Thymus (tissue), 11 donors: ENCODE results near the gene MMADHC. TPM values are rescaled to one million over a fixed set of nuclear protein-coding genes. Genes with fewer than 3 reads are reported as not detected.
"Not testable (repeated sequence)": the region's sequence is repeated elsewhere in the genome, so short reads cannot be mapped to it uniquely, and the experiment has no call there.

Experiments
- DNase-seq, 9 donors: peaks; one replicate each; pipeline ENCODE4 v3.0.0-alpha.2; 2013; ENCODE audit warnings: low spot score in 9 of 9, low read depth in 6 of 9, missing footprints in 1 of 9
- H3K27ac ChIP-seq, 2 donors: one replicate each; pipeline ENCODE4 v1.5.1; 2013; ENCODE audit warnings: control low read depth in 1 of 2, low read depth in 1 of 2, low read length in 1 of 2, mild to moderate bottlenecking in 1 of 2, moderate library complexity in 1 of 2
- H3K27me3 ChIP-seq, 2 donors: one replicate each; pipeline ENCODE4 v1.5.1; 2013; ENCODE audit warnings: low read length in 1 of 2; ENCODE audit not compliant: control insufficient read depth in 2 of 2, insufficient read depth in 1 of 2
- H3K36me3 ChIP-seq, 2 donors: one replicate each; pipeline ENCODE4 v1.5.1; 2013; ENCODE audit warnings: low read length in 1 of 2, mild to moderate bottlenecking in 1 of 2, moderate library complexity in 1 of 2; ENCODE audit not compliant: control insufficient read depth in 2 of 2, insufficient read depth in 2 of 2
- H3K4me1 ChIP-seq, 2 donors: one replicate each; pipeline ENCODE4 v1.5.1; 2013; ENCODE audit warnings: low read length in 2 of 2; ENCODE audit not compliant: control insufficient read depth in 2 of 2, insufficient read depth in 2 of 2
- H3K4me3 ChIP-seq, 2 donors: one replicate each; pipeline ENCODE4 v1.5.1; 2013; ENCODE audit warnings: low read length in 2 of 2, control low read depth in 1 of 2, mild to moderate bottlenecking in 1 of 2
- H3K9me3 ChIP-seq, 2 donors: one replicate each; pipeline ENCODE4 v1.5.1; 2013; ENCODE audit warnings: low read length in 1 of 2, mild to moderate bottlenecking in 1 of 2; ENCODE audit not compliant: control insufficient read depth in 2 of 2, insufficient read depth in 1 of 2
- WGBS: extraction: QIAGEN DNeasy Blood & Tissue Kit; methylation state at CpG from one replicate; pipeline ENCODE4 v1.1.7; 2013; 5-methylcytosine and 5-hydroxymethylcytosine counted together
- polyA plus RNA-seq: library from polyadenylated mRNA; stranded (reverse); fragments of 200-250 nt; gene quantifications from one replicate; pipeline ENCODE4 v1.2.3, GENCODE V29; 2013
- total RNA-seq: library from RNA; stranded (reverse); fragments of 120-200 nt; gene quantifications from one replicate; pipeline ENCODE4 v1.2.4, GENCODE V29; 2013
- donor health status: healthy.

The MMADHC gene
- total and polyA plus RNA-seq, 2 donors, result 95.9 to 131 TPM

DNA sequence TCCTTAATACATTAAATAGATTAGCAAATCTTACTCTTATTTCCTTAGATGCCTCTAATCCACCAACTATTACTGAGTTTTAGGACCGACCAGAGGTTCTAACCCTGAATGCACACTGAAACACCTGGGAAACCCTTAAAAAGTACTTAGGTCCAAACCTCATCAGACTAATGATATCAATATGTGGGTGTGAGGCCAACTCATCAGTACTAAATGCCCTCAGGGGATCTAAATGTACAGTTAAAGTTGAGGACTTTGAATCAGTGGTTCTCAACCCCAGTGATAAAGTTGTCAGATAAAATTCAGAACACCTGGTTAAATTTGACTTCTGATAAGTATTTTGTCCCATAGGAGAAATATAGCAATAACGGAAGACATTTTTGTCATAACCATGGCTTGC is 20.9 kb downstream of the MMADHC start:
- Histone ChIP-seq H3K4me3 (no peak overlapping the region), H3K4me1 (no peaks in the 10 kb centered on the region), H3K27ac (no peak overlapping the region), H3K9me3 (no peaks in the 10 kb centered on the region), H3K36me3 (peaks cover 5 to 35% of the 10 kb centered on the region in 2 donors), H3K27me3 (no peaks in the 10 kb centered on the region)
- no peak for DNase-seq
- 97% methylated on average over 2 of the region's 2 CpGs for WGBS

DNA sequence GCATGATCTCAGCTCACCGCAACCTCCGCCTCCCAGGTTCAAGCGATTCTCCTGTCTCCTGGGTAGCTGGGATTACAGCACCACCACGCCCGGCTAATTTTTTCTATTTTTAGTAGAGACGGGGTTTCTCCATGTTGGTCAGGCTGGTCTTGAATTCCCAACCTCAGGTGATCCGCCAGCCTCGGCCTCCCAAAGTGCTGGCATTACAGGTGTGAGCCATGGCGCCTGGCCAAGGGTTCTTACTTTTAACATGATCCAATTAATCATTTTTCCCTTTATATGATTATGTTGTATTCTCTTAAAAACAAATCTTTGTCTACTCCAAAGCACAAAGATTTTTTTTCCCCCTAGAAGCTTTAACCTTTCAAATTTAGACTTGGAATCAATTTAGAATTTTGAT is 21.9 kb downstream of the MMADHC start:
- H3K4me1 ChIP-seq, H3K9me3 ChIP-seq, H3K27ac ChIP-seq, H3K27me3 ChIP-seq, DNase-seq, H3K4me3 ChIP-seq: not testable (repeated sequence)
- 97% methylated on average over 9 of the region's 9 CpGs for WGBS
- H3K36me3 ChIP-seq, result peaks cover 5 to 31% of the 10 kb centered on the region in 2 donors

DNA sequence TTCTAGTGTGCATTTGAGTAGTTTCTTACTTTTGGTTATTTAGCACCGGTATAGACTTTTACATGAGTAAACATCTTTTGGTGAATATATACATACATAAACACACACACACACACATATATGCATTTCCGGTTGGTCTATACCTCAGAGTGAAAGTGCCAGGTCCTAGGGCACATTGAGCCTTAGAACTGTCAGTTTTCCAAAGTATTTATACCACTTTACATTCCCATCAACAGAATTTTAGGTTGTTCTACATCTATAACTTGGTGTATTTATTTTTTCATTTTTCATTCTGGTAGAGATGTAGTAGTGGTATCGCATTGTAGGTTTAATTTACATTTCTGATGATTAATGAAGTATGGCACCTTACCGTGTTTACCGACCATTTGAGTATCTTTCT is 22.6 kb downstream of the MMADHC start:
- no peaks in the 10 kb centered on the region for H3K4me1 ChIP-seq
- 98% methylated on average over 5 of the region's 5 CpGs for WGBS
- peaks cover 5 to 29% of the 10 kb centered on the region in 2 donors for H3K36me3 ChIP-seq
- no peaks in the 10 kb centered on the region for H3K27me3 ChIP-seq
- H3K9me3 ChIP-seq, result no peaks in the 10 kb centered on the region
- H3K27ac ChIP-seq, result no peak overlapping the region
- no peak for DNase-seq
- H3K4me3 ChIP-seq, result no peak overlapping the region

DNA sequence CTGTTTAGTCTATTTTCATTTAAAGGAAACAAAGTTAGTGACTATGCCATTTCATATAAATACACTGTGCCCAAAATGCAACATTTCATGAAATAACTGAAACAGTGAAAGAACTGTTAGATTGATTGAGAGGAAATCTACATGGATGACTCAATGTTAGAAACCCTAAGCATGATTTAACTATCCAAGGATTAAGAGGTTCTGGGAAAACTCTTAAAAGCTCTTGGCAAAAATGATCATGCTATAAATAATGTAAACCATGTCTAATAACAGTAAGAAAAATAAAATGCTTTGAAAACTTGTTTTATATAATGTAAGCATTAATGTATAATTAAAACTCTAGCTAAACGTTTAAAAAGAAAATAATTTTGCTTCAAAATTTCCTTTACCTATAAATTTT is 23.5 kb downstream of the MMADHC start:
- Histone ChIP-seq H3K4me3 (no peak overlapping the region), H3K4me1 (no peaks in the 10 kb centered on the region), H3K36me3 (peaks cover 5 to 22% of the 10 kb centered on the region in 2 donors), H3K27ac (no peak overlapping the region), H3K27me3 (no peaks in the 10 kb centered on the region), H3K9me3 (no peaks in the 10 kb centered on the region)
- whole genome bisulfite sequencing, result 71% methylated on average over 1 of the region's 1 CpG
- no peak for DNase-seq

DNA sequence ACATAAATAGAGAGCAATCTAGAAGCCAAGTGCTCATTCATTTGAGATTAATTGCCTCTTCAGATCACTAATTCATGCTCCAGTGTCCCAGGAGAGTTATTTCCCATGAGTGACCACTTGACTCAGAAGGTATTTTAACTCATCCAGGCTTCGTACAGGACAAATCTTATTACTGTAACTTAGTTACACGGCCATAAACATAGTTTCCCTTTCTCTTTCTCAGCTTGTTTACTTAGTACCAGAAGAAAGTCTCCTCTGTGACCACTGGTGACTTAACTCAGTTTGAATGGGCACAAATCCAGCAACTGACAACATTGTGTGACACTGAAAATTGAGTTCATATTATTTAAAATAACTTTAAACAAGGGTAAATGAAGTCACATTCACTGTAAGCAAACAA is 25.3 kb downstream of the MMADHC start:
- WGBS, result 78% methylated on average over 2 of the region's 2 CpGs
- peaks cover 0 to 10% of the 10 kb centered on the region in 2 donors for H3K36me3 ChIP-seq
- no peaks in the 10 kb centered on the region for H3K27me3 ChIP-seq
- no peaks in the 10 kb centered on the region for H3K4me1 ChIP-seq
- no peak overlapping the region for H3K4me3 ChIP-seq
- DNase-seq, result no peak
- H3K27ac ChIP-seq, result no peak overlapping the region
- H3K9me3 ChIP-seq, result no peaks in the 10 kb centered on the region

DNA sequence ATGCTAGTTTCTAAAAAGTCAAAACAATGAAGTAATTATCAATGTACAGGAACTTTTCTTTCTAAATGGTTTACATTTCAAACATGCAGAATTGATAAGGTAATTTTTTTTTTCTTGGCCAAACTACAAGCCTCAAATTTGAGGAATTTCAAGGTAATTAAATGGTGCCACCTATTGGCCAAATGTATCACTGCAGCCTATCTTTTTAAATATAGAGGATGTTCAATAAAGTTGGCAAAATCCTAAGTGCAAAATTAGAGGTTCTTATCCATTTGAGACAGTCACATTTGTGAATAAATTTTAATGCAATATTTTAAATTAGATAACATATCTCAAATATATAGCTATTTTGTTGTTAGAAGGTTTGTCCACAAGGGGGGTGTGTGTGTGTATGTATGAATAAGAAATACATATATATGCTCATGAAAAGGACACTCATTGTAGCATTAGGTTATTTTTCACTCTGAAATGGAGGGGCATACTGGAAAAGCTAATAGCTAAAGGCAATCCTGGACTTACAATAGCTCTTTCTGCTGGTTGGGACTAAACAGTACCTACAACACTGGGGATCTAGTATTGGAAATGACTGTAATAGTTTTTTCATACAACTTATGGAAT is 26.2 kb downstream of the MMADHC start:
- Histone ChIP-seq H3K9me3 (no peaks in the 10 kb centered on the region), H3K4me1 (no peaks in the 10 kb centered on the region), H3K27ac (no peak overlapping the region), H3K36me3 (peaks cover 0 to 4% of the 10 kb centered on the region in 2 donors), H3K4me3 (no peak overlapping the region), H3K27me3 (no peaks in the 10 kb centered on the region)
- DNase-seq, result peak in 6 of 9 donors; percentile 11 to 54 (median 30)

DNA sequence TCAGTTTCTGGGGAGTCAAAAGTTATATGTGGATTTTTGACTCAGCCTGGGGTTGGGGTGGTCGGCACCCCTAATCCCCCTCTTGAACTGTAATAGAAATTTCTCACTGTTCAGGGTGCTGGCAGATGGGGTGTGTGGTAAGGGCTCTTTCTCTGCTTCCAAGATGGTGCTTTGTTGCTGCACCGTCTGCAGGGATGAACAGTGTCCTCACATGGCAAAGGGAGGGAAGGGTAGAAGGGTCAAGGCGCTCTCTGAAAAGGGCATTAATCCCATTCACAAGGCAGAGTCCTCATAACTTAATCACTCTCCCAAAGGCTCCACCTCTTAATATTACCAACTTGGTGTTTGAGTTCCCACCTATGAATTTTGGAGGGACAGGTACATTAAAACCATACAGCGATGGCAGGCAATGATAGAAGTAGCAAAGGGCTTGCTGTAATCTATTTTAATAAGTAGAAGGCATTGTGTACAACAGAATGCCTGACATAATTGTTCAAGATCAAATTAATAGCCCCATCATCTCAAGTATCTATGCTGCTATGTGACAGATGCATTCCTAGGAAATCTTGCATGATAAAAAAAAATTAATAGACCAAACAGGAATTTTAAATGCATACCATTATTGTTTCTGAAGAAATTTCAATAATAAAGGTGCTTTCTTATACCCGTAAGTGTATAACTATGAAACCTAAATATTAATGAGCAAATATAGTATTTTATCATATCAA is 28.1 kb downstream of the MMADHC start:
- H3K4me3 ChIP-seq, result no peak overlapping the region
- no peak for DNase-seq

DNA sequence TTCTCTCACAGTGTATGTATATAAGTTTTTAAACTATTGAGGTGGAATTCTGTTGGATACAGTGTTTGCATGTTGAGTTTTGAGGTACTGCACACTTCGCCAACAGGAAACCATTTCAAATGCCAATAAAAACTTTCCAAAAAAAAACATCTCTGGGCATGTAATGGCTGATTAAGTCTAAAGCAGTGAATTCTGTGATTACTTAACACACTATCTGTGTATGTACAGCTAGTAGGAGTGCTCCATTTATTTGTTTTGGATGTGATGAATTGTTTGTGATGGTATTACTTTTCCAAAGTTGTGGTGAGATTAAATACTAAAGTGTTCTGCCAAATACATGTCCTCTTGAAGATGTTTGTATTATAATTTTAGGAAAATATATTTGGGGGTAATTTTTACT is 31.1 kb downstream of the MMADHC start:
- H3K36me3 ChIP-seq, result no peaks in the 10 kb centered on the region
- no peak for DNase-seq
- H3K27me3 ChIP-seq, result no peaks in the 10 kb centered on the region
- no peak overlapping the region for H3K4me3 ChIP-seq
- no peak overlapping the region for H3K27ac ChIP-seq
- H3K4me1 ChIP-seq, result no peaks in the 10 kb centered on the region
- no peaks in the 10 kb centered on the region for H3K9me3 ChIP-seq
- 85% methylated on average over 1 of the region's 1 CpG for WGBS

More for the DNA sequence above, 28.1 kb downstream of the MMADHC start:
- no peaks in the 10 kb centered on the region for H3K36me3 ChIP-seq
- no peak overlapping the region for H3K27ac ChIP-seq
- H3K27me3 ChIP-seq, result no peaks in the 10 kb centered on the region
- 97% methylated on average over 5 of the region's 5 CpGs for WGBS
- H3K4me1 ChIP-seq, result no peaks in the 10 kb centered on the region
- no peaks in the 10 kb centered on the region for H3K9me3 ChIP-seq

DNA sequence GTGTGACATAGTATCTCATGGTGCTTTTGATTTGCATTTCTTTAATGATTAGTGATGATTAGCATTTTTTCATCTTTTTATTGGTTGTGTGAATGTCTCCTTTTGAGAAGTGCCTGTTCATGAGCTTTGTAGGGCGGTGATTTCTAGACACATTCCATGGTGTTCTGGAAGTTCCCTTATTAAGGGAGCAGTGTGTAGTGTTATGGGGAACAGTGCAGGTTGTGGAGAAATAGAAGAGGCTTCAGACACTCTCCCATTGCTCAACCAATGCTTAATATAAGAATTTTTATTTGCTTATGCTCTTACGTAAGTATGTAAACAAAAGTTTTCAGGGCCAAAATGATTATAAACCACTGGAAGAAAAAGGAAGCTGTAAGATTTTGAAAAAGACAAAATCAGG is 34.7 kb downstream of the MMADHC start:
- 97% methylated on average over 2 of the region's 2 CpGs for WGBS
- no peak overlapping the region for H3K27ac ChIP-seq
- H3K4me1 ChIP-seq, result no peaks in the 10 kb centered on the region
- no peaks in the 10 kb centered on the region for H3K9me3 ChIP-seq
- H3K4me3 ChIP-seq, result no peak overlapping the region
- H3K27me3 ChIP-seq, result no peaks in the 10 kb centered on the region
- no peak for DNase-seq
- H3K36me3 ChIP-seq, result no peaks in the 10 kb centered on the region
